NCI-H1436 treated with DMSO at 0.1 percent for 48 hours (cell line): ENCODE measurements around the gene OTUD6A.

Experiments
- DNase-seq: peaks from one replicate; lab custom pipeline; 2025; lab: John Stamatoyannopoulos, UW

The OTUD6A gene, protein sequence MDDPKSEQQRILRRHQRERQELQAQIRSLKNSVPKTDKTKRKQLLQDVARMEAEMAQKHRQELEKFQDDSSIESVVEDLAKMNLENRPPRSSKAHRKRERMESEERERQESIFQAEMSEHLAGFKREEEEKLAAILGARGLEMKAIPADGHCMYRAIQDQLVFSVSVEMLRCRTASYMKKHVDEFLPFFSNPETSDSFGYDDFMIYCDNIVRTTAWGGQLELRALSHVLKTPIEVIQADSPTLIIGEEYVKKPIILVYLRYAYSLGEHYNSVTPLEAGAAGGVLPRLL

GRCh38 chrX:70062076-70062475, at the start of gene OTUD6A:
Gene OTUD6A (plus strand): TSS chrX:70062457. CDS start chrX:70062525, 68 bp downstream.
- DNase-seq, result no peak

DNA sequence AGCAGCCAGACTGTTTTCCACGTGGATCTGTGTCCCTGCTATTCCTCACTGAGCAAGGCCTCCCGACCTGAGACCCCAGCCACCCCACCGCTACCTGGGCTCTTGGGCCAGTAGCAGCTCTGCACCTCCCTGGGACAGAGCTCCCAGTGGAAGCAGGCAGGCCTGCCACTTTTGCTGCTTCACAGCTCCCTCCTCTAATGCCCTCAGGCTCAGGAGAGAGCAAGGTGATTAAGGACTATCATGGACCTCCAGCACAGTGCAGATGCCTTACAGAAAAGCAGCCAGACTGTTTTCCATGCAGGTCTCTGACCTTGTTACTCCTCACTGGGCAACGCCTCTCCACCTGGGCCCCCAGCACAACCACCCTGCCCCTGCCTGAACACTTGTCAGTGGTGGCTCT, 49.5 kb upstream of the OTUD6A start:
- no peak for DNase-seq

DNA sequence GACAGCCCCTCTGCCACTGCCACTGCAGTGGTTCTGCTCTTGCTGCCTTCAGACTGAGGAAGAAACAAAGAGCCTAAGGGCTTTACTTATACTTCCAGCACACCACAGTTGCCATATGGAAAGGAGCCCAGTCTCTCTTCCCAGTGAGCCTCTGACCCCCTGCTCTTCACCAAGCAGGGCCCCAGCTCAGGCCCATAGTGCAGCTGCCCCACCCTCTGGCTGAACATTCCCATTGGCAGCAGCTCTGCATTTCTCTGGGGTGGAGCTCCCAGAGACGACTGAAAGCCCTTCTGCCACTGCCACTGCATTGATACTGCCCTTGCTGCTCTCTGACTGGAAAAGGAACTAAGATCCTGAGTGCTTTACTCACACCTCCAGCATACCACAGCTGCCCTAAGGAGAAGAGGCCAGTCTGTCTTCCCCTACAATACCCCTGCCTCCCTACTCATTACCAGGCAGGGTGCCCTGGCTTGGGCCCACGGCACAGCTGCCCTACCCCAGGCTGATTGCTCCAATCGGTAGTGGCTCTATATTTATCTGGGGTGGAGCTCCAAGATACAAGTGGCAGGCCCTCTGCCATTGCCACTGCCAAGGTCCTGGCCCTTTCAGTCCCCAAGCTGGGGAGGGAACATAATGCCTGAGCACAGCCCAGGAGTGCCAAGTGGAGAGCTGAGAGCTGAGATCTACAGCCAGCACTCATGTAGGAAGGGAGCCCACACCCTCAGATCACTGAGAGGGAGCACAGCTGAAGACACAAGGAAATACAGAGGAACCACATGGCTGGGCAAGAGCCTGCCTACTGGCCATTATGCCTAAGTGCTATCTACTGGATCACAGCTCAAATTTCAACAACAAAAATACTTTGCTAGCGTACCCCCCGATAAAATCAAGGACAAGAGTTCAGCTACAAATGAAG, 48.5 kb upstream of the OTUD6A start:
- no peak for DNase-seq

DNA sequence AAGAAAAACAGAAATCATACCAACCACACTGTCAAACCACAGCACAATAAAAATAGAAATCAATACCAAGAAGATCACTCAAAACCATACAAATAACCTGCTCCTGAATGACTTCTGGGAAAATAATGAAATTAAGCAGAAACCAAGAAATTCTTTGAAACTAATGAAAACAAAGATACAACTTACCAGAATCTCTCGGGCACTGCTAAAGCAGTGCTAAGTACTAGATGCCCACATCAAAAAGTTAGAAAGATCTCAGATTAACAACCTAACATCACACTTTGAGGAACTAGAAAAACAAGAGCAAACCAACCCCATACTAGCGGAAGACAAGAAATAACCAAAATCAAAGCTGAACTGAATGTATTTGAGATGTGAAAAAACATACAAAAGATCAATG, 45.7 kb upstream of the OTUD6A start:
- no peak for DNase-seq

DNA sequence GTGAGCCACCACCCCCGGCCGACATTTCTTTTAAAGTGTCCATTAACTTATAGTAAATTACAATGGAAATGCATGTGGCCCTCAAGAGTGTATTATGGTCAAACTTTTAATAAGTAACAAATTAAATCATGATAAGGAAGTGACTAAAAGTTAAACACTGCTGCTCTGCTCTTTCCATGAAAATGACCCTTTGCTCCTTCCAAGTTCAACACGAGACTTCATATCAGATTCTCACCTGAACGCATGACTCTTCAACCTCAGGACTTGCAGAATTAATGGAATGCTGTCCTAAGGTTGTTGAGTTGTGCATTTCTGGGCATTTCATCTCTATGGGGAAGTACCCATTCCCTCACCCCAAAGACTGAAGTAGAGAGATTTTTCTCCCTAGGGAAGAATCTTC, 39.6 kb upstream of the OTUD6A start:
- DNase-seq, result no peak

GRCh38 chrX:70025464-70025863, 36.8 kb upstream of the OTUD6A start:
- DNase-seq, result no peak

DNA sequence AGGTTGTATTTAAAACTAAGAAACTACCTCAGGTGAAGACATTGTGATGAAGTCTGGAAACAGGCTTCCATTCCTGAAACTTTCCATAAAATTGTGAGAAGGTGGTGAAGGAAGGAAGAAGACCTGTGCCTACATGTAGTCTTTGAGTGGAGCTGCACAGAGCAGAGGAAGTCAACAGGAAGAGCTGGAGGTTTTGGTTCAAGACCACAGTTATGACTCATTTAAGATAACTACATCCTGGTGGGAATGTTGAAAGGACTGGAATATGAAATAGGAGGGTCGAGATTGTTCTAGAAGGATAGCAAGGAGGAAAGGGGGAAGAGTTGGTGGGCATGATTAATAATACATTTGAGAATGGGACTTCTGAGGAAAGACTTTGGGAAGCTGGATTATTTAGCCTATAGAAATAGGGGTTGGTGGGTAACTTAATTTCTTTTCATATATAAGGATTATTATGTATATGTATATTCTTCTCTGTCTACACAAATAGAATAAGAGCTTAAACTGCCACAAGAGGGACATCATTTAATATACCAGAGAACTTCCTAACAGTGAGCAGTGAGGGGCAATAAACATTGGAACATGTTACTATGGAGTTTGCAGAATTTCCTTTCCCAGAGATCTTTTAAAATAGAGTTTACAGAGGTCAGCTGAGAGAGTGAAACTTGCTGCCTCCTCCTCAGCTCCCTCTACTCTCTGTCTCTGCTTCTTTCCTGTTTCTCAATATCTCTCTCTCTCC, 36.0 kb upstream of the OTUD6A start:
- no peak for DNase-seq

GRCh38 chrX:70026851-70027200, 35.4 kb upstream of the OTUD6A start:
- no peak for DNase-seq

GRCh38 chrX:70029863-70030262, 32.4 kb upstream of the OTUD6A start:
- no peak for DNase-seq

GRCh38 chrX:70030301-70030767, 31.9 kb upstream of the OTUD6A start:
- no peak for DNase-seq

- DNase-seq, result no peak
Observed at GRCh38 chrX:70032792-70033191, 29.5 kb upstream of the OTUD6A start.

DNA sequence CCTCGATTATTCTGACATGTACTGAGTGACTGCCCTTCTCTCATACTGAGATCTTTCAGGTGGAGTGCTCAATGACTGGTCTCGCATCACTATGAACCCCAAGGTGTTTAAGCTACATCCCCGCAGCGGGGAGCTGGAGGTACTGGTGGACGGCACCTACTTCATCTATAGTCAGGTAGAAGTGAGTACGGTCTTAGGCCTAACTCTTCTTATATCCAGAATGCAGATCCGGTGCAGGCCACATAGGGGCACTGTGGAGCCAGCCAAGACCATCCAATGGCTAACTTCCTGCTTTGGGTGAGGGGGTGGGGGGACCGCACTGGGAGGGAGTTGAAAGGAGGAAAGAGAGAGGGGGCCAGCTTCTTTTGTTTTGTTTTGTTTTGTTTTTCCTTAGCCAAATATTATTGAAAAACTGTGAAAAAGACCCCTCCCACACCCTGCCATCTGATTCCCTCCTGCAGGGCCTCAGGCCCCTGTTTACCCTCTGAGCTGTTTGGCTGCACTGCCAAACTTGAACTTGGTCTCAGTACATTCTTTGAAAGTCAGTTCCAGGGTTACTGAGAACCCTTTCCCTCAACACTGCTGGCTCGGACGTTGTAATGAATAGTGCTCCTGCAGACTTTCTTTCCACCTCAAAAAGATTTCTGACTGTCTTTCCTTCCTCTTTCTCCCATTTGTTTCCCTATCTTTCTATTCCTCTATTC, 28.8 kb upstream of the OTUD6A start:
- DNase-seq, result no peak

DNA sequence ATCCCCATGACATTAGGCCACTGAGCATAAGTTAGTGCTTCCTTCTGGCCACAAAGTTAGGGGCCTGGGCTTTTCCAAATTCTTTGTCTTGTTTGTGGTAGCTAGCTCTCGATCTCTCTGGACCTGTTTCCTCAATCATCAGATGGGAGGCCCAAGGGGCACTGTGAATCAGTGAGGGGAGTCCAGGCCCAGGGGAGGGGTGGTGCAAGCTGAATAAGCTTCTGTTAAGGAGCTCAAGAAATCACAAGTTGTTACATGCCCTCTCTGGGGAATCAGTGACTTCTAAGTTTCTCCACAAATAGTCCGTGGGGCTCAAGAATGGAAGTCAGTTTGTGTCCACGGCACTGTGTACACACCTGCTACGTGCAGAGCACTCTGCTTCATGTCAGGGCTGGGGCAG, 27.6 kb upstream of the OTUD6A start:
- no peak for DNase-seq

GRCh38 chrX:70038515-70038914, 23.7 kb upstream of the OTUD6A start:
- no peak for DNase-seq

GRCh38 chrX:70038951-70039350, 23.3 kb upstream of the OTUD6A start:
- DNase-seq, result no peak

DNA sequence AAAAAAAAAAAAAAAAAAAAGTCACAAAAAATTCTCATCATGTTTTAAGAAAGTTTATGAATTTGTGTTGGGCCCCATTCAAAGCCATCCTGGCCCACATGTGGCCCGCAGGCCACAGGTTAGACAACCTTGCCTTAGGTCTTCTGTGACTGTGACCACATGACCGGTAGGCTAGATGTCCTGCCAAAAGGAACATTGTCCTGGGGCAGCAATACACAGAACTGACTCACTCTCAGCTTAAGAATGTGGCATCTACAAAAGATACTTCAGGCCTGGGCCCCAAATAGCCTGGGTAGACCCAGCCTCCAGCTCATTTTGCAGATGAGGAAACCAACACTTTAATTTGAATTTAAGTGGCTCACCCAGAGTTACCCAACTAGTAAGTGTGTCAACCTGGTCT, 22.5 kb upstream of the OTUD6A start:
- DNase-seq, result no peak

- no peak for DNase-seq
Observed at GRCh38 chrX:70041993-70042392, 20.3 kb upstream of the OTUD6A start.

GRCh38 chrX:70042399-70043371, 19.6 kb upstream of the OTUD6A start:
- no peak for DNase-seq

DNA sequence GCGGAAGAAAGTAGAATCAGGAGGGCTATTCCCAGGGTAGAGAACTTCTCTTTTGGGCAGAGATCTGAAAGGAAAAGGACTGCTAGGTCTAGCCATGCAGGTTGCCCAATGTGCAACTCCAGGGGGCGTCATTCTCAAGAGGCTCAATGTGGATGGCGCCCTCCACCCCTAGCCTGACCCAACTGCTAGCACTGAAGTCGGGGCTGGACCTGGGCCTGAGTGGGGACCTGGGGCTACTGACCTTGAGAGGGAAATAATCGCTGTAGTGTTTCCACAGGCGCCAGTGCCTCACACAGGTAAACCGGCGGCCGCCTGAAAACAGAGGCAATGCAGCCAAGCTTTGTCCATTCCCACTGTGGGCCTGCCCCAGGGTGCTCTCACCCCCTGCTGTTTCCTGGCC, 18.6 kb upstream of the OTUD6A start:
- no peak for DNase-seq

GRCh38 chrX:70044541-70045245, 17.6 kb upstream of the OTUD6A start:
- DNase-seq, result no peak
